22Rv1 (cell line): ENCODE data around the gene IL24.

Experiments used
- H3K27ac ChIP-seq: fragments of 450-650 bp; 2 replicates; pipeline ENCODE4 v1.5.1; 2017
- ZFX ChIP-seq: fragments of 450-650 bp; IDR thresholded peaks from 2 replicates; pipeline ENCODE4 v1.6.1; 2017; ENCODE audit warnings: antibody characterized with exemption, borderline replicate concordance
- TF ChIP-seq, protein P1 (sequence below): fragments of 450-650 bp; IDR thresholded peaks from 2 replicates; pipeline ENCODE4 v1.5.1; 2017; ENCODE audit warnings: mild to moderate bottlenecking

Gene IL24

DNA sequence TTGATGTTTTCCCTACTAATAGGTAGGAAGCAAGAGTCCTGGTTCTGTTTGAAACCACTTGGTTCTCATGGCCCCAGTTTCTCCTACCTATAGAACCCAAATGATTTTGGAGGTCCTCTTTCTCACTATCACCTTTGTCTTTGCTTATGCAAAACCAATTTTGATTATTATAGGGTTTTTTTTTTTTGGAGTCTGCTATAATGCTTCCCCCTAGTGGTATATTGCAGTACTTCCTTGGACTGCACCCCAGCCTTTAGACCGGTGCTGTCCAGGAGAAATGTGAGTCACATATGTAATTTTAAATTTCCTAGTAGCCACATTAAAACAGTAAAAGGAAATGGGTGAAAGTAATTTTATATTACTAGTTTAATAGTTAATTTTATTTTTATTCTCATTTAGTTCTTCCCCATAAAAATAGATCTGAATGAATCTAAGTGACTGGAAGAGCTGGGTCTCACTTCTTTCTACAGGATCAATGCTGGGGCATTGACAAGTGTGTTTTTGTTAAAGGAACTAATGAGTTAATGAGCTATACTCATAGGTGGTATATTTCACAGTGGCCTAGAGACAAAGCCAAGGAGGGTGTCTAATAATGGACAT, 13.9 kb downstream of the IL24 start:
- TF ChIP-seq ZFX = no peak
- TF ChIP-seq, protein P1, sequence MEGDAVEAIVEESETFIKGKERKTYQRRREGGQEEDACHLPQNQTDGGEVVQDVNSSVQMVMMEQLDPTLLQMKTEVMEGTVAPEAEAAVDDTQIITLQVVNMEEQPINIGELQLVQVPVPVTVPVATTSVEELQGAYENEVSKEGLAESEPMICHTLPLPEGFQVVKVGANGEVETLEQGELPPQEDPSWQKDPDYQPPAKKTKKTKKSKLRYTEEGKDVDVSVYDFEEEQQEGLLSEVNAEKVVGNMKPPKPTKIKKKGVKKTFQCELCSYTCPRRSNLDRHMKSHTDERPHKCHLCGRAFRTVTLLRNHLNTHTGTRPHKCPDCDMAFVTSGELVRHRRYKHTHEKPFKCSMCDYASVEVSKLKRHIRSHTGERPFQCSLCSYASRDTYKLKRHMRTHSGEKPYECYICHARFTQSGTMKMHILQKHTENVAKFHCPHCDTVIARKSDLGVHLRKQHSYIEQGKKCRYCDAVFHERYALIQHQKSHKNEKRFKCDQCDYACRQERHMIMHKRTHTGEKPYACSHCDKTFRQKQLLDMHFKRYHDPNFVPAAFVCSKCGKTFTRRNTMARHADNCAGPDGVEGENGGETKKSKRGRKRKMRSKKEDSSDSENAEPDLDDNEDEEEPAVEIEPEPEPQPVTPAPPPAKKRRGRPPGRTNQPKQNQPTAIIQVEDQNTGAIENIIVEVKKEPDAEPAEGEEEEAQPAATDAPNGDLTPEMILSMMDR = peak; percentile 99
- no peak overlapping the region for H3K27ac ChIP-seq

DNA sequence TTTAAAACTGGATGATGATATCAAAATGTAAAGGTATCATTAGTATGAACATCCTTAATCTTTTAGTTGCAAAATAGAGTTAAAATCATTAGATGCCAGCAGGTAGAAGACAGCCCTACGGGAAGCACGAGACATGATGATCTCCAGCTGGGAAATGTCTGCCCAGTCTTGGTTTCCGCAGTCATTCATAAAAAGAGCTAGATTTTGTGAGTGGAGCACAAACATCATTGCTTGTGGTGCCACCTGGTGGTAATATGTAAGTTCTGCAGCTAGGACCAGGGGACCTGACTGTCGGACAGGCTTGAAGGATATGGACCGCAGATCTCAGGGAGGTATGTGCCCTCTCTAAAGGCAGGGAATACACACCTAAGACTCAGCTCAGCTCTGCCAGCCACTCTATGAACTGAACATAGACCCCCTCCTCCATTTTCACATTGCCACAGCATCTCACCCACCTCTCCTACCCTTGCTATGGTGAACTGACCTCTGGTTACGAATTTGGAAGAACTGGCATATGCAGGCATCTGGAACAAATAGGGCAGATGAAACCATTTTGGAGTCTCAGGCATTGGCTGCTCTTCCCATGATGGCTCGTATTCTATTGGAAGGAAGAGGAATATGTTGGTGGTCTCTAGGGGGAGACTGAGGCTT, 15.3 kb downstream of the IL24 start:
- no peak overlapping the region for H3K27ac ChIP-seq
- TF ChIP-seq, protein P1 = peak; percentile 94
- TF ChIP-seq ZFX = no peak

DNA sequence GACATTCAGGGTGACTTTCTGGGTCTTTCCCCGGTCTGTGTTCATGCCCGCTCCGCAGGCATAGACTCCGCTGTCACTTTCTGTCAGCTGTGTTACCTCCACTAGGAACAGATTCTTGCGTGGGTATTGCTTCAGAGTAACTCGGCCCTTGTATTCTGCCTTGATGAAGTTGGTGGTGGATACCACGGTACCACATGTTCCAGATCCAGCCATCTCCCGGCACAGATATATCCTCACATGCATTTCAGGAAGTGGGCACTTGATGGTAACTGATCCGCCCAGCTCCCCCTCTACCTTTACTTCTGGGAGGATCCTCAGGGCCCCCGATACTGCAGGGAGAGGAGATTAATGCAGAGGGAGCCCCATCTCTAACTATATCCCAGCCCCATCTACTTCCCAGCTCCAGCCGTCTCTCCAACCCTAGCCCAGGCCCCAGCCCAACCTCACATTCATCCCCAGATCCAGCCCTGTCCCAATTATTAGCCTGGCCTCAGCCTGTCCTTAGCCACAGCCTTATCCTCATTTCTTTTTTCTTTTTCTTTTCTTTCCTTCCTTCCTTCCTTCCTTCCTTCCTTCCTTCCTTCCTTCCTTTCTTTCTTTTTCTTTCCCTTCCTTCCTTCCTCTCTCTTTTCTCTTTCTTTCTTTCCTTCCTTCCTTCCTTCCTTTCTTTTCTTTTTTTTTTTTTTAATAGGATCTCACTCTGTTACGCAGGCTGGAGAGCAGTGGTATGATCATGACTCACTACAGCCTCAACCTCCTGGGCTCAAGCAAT, 16.7 kb downstream of the IL24 start:
- H3K27ac ChIP-seq = no peak overlapping the region

DNA sequence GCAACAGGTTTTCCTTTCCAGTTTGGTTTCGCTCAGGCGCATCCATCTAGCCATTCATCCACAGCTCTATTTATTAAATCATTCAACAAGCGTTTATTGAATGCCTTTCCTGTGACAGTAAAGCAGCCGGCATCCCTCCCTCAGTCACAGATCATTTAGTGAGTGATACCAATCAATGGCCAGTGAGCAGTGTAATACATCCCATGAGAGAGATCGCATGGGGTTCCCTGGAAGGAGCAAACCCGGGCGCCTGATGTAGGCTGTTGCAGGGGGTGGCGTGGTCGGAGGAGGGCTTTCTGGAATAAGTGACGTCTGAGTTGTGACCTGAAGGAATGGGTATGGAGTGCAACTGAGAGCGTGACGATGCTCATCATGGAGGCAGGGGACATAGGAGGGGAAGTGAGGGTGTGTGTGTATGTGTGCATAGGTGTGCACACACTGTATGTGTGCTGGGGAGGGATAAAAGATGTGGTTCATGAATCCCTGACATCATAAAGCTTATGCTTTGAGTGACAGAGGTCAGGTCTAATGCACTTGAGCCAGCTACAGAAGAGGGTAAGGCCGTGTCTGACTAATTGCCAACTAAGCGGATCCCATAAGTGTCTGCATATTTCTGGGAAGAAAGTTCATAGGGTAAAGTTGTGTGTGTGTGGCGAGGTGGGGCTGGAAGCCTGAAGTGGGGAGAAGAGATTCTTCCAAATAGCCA, 17.9 kb downstream of the IL24 start:
- TF ChIP-seq, protein P1 = no peak
- no peak for TF ChIP-seq ZFX
- no peak overlapping the region for H3K27ac ChIP-seq

More for the DNA sequence above, 16.7 kb downstream of the IL24 start:
- TF ChIP-seq, protein P1 = no peak
- no peak for TF ChIP-seq ZFX

DNA sequence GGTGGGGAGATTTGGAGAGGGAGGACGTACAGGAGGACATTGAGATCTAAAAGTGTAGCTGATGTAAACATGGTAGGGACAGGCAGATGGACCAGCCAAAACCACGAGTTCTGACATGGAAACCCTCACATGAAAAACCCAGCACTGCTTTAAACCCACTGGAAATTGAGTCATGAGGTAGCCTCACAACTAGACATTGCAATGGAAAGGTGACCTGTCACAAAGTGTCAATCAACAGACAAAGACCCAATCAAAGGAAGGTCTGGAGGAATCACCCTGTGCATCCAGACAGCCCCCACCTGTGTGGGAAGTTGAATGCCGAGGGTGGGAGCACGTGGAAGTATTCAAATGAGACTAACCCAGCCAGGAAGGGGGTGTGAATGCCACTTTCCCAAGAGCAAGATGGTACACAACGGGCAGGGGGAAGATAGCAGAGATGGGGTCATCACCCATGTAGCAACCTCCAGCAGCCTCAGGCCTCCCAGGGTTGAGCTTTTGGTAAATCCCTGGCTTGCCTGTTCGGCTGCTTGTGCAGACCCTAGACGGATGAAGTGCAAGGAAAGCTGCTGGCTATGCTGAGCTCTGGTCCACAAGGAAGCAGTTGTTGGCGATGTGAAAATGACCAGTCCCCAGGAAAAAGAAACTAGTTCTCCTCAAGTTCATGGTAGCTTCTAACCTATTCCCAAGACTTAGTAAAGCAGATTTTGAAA, 18.9 kb downstream of the IL24 start:
- no peak overlapping the region for H3K27ac ChIP-seq
- TF ChIP-seq, protein P1 = no peak
- no peak for TF ChIP-seq ZFX

DNA sequence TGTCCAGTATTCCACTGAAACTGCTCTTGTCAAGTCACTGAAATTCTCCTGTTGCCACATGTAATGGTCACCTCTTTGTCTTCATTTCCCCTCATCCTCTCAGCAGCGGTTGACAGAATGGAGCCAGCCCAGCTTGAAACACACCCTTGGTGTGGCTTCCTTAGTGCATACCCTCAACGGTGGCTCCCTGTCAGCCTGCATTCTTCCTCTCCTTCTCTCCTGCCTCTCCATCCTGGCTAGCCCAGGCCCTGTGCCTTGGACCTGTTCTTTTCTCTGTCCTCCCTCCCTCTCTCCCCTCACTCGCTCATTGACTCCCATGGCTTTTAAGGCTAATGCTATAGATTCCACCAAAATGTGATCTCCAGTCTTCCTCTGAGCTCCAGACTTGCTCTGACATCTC, 20.8 kb downstream of the IL24 start:
- TF ChIP-seq, protein P1 = no peak
- no peak for TF ChIP-seq ZFX
- H3K27ac ChIP-seq = no peak overlapping the region
